ENCODE data around the gene SEMA3B.

DNA sequence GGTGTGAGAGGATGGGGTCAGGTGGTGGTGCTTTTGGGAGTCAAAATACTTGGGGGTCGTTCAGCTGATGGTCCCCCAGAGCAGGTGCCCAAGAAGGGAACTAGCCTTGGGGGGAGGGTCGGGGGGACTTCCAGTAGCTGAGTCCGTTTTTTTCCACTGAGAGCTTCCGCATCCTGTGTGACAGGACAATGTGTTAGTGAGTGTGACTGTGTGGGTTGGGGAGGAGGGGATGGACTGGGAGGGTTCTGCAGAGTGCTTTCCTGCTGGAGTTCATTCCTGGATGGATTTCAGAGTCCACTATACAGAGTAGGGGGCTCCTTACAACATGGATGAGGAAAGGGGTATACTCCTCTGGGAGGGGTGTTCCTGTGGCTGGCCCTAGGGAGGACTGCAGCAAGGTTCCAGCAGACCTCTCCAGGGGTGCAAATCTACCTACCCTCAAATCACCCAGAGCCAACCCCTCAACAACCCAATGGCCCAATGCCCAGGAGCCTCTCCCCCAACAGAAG is 54.2 kb downstream of the SEMA3B start:
- TF ChIP-seq, protein P1, sequence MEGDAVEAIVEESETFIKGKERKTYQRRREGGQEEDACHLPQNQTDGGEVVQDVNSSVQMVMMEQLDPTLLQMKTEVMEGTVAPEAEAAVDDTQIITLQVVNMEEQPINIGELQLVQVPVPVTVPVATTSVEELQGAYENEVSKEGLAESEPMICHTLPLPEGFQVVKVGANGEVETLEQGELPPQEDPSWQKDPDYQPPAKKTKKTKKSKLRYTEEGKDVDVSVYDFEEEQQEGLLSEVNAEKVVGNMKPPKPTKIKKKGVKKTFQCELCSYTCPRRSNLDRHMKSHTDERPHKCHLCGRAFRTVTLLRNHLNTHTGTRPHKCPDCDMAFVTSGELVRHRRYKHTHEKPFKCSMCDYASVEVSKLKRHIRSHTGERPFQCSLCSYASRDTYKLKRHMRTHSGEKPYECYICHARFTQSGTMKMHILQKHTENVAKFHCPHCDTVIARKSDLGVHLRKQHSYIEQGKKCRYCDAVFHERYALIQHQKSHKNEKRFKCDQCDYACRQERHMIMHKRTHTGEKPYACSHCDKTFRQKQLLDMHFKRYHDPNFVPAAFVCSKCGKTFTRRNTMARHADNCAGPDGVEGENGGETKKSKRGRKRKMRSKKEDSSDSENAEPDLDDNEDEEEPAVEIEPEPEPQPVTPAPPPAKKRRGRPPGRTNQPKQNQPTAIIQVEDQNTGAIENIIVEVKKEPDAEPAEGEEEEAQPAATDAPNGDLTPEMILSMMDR (conservative IDR thresholded peaks at IDR 0.05; ENCODE audit: low read depth, low read length), result no peak
- no peak for TF ChIP-seq ELK1 (IDR thresholded peaks at IDR 0.05; ENCODE audit: borderline replicate concordance, low read depth, low read length)
- TF ChIP-seq POLR2A (IDR thresholded peaks at IDR 0.05; ENCODE audit: low read depth, low read length), result no peak
- TF ChIP-seq SMC3 (IDR thresholded peaks at IDR 0.05; ENCODE audit: low read depth, low read length), result no peak
- TF ChIP-seq CEBPB (IDR thresholded peaks at IDR 0.05; ENCODE audit: low read depth, low read length), result no peak
- no peak for TF ChIP-seq RAD21 (IDR thresholded peaks at IDR 0.05; ENCODE audit: low read length)
- TF ChIP-seq, protein P2, sequence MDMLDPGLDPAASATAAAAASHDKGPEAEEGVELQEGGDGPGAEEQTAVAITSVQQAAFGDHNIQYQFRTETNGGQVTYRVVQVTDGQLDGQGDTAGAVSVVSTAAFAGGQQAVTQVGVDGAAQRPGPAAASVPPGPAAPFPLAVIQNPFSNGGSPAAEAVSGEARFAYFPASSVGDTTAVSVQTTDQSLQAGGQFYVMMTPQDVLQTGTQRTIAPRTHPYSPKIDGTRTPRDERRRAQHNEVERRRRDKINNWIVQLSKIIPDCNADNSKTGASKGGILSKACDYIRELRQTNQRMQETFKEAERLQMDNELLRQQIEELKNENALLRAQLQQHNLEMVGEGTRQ (IDR thresholded peaks at IDR 0.05; ENCODE audit: low read depth, low read length), result no peak
- no peak for TF ChIP-seq CHD1 (IDR thresholded peaks at IDR 0.05; ENCODE audit: low read depth, low read length)
